IMR-90 (cell line): ENCODE results near the gene HRH2.

Experiments
- BHLHE40 ChIP-seq: fragments of 150-350 bp; IDR thresholded peaks from 2 replicates; pipeline ENCODE4 v1.6.1; 2016; ENCODE audit warnings: mild to moderate bottlenecking, low read depth, low read length
- CTCF ChIP-seq: conservative IDR thresholded peaks from 2 replicates; pipeline ENCODE4 v1.5.1; 2012; ENCODE audit warnings: mild to moderate bottlenecking, low read depth, low read length, improper control_type of control experiment
- FOS ChIP-seq: fragments of 150-350 bp; IDR thresholded peaks from 2 replicates; pipeline ENCODE4 v1.6.1; 2016; ENCODE audit warnings: low read depth, low read length
- POLR2A ChIP-seq: IDR thresholded peaks from 2 replicates; pipeline ENCODE4 v1.6.1; 2012; ENCODE audit warnings: mild to moderate bottlenecking, low read depth, low read length
- RAD21 ChIP-seq: IDR thresholded peaks from 2 replicates; pipeline ENCODE4 v1.6.1; 2012; ENCODE audit warnings: low read length, improper control_type of control experiment
- RFX5 ChIP-seq: IDR thresholded peaks from 2 replicates; pipeline ENCODE4 v1.8.0; 2012; ENCODE audit warnings: low read depth, mild to moderate bottlenecking, low read length, moderate library complexity
- USF2 ChIP-seq: fragments of 150-350 bp; IDR thresholded peaks from 2 replicates; pipeline ENCODE4 v1.6.1; 2017; ENCODE audit warnings: mild to moderate bottlenecking, antibody characterized with exemption, low read length, low read depth

- TF ChIP-seq CTCF (no peak), RAD21 (no peak), BHLHE40 (no peak), POLR2A (no peak), USF2 (no peak), RFX5 (no peak), FOS (no peak)
Observed at GRCh38 chr5:175734501-175734900, 76.6 kb downstream of the HRH2 start.
